Measurements from ENCODE around the gene SEPTIN7.

The SEPTIN7 gene

DNA sequence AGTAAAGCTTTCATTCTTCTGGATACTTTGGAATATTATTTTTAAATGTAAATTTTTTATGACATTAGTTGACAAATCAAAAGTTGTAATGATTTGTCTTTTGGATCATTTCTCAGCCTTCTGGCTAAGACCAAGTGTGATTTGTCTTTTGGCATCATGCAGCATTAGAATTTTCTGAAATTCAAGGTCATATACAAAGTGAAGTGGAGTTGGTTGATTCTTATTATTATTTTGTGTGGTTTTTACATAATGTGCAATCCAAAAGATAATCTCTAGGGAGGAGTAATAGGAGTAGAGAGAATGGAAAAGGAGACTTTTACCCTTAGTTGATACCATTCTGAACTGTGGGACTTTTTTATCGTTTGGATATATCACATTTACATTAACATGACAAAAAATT is 24.2 kb upstream of the SEPTIN7 start:
- TF ChIP-seq, protein P1, sequence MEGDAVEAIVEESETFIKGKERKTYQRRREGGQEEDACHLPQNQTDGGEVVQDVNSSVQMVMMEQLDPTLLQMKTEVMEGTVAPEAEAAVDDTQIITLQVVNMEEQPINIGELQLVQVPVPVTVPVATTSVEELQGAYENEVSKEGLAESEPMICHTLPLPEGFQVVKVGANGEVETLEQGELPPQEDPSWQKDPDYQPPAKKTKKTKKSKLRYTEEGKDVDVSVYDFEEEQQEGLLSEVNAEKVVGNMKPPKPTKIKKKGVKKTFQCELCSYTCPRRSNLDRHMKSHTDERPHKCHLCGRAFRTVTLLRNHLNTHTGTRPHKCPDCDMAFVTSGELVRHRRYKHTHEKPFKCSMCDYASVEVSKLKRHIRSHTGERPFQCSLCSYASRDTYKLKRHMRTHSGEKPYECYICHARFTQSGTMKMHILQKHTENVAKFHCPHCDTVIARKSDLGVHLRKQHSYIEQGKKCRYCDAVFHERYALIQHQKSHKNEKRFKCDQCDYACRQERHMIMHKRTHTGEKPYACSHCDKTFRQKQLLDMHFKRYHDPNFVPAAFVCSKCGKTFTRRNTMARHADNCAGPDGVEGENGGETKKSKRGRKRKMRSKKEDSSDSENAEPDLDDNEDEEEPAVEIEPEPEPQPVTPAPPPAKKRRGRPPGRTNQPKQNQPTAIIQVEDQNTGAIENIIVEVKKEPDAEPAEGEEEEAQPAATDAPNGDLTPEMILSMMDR (IDR thresholded peaks at IDR 0.05; ENCODE audit: extremely low read depth, missing control alignments): no peak
- no peak for DNase-seq (ENCODE audit: low spot score)

DNA sequence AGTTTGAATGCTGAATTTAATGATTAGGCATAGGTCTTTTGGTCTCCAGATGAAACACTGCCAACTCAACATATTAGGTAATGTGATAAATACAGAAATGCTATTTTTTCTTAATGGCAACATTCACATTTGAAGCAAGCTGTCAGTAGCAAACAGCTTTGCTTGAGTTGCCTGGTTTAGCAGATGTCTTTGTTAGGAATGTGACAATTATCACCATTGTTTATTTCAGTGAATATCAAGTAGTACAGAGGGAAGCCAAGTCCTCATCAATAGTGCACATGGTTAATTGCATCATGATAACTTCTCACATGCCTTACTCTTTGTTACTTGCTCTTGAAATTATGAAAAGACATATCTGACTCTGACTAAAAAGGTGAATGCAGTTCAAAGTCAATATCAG is 23.7 kb upstream of the SEPTIN7 start:
- TF ChIP-seq, protein P1 (IDR thresholded peaks at IDR 0.05; ENCODE audit: extremely low read depth, missing control alignments): no peak
- no peak for DNase-seq (ENCODE audit: low spot score)

DNA sequence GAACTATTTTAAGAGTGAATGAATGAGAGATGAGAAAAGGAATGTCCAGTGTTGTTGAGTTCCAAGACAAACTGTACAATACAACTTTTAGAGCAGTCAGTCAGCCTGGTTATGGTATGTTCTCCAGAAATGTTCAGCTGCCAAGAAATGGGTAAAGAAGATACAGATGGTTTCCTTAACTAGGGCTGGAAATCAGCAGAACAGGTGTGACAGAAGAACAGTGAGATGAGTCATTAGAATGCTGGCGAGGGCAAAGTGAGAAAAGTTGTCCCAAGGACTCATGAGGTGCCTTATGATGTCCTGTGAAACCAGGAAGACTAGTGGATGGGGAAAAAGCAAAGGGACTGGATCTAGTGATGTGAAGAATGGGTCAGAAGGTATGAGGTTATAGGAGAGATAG is 20.8 kb upstream of the SEPTIN7 start:
- TF ChIP-seq, protein P1 (IDR thresholded peaks at IDR 0.05; ENCODE audit: extremely low read depth, missing control alignments): no peak
- DNase-seq (ENCODE audit: low spot score): no peak

DNA sequence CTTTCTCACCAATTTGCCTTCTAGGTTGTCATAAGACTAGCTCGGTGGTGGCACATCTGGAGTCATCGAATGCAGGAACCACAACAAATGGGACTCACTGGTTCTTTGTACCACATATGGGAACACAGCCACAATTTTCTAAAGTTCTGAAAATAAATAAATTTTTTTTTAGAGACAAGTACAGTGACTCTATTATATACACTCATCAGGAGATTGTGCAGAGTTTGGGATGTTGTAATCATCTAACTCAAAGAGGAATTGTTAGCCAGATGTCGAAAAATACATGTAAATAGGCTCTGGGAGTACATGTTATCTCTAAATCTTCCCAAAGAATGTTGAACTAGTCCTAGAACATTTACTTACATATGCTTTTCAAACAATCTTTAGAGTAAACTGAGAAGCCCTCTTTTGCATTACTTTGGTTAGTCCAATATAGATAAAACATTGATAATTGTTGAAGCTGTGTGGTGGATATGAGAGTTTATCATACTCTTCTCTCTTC is 19.6 kb upstream of the SEPTIN7 start:
- no peak for DNase-seq (ENCODE audit: low spot score)
- TF ChIP-seq, protein P1 (IDR thresholded peaks at IDR 0.05; ENCODE audit: extremely low read depth, missing control alignments): no peak

DNA sequence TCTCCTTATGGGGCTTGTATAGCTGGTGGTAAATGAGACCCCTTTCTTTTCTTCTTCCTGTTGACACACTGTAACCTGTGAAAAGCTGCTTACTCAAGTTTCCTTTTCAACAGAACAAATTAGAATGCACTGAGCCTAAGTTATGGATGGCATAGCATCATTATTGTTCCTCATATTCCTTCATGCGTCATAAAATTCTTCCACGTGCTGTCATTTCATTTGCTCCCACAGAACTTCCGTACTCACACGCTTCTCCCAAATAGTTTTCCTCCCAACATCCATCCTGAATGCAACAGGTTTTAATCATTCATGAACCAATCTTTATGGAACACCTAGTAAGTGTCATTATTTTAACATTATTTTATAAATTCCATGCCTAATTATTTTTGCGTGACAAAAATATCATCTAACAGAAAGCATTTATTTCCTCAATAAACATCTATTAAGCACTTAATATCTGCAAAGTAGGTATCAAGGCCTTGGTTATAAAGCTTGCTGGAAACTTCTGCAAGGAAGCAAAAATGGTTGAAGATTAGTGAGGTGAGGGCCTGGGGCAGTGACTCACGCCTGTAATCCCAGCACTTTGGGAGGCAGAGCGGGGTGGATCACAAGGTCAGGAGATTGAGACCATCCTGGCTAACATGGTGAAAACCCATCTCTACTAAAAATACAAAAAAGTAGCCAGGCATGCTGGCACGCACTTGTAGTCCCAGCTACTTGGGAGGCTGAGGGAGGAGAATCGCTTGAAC is 18.9 kb upstream of the SEPTIN7 start:
- DNase-seq (ENCODE audit: low spot score): no peak
- TF ChIP-seq, protein P1 (IDR thresholded peaks at IDR 0.05; ENCODE audit: extremely low read depth, missing control alignments): no peak

DNA sequence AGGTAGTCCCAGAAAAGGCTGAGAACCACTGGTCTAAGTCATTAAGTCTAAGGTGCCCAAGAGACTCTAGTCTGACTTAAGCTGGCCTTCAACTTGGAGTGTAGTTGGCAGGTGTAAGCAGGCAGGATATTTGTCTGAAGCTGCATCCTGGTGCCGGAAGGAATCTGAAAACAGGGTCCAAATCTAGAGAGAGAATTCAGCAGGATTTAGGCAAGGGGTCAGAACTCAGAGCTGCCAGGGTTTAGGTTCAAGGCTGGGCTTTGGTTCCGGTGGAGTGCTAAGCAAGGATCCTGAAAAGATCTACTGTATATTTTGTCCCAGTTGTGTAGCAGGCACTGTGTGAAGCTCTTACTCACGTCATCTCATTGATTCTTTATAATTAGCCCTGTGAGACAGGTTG is 16.5 kb upstream of the SEPTIN7 start:
- DNase-seq (ENCODE audit: low spot score): no peak
- TF ChIP-seq, protein P1 (IDR thresholded peaks at IDR 0.05; ENCODE audit: extremely low read depth, missing control alignments): no peak

DNA sequence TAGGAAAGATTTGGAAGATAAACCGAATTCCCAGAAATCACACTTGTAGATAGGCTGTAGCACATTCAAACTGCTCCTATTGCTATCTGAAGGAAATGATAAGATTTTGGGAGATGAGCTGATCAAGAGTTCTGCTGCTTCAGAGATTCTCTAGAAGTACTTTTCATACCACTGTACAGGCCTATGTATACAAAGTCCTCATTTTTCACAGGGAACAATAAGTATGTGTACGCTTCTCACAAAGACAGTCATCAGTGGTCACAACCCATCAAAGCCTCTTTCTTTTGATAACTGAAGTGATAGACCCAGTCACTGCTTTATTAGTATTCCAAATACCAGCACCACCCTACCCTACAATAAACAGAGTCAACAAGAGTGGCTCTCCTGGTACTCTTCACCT is 15.6 kb upstream of the SEPTIN7 start:
- TF ChIP-seq, protein P1 (IDR thresholded peaks at IDR 0.05; ENCODE audit: extremely low read depth, missing control alignments): no peak
- DNase-seq (ENCODE audit: low spot score): no peak
